Left renal cortex interstitium (tissue), 4 donors: Measurements from ENCODE around the gene CD4. TPM values are rescaled to one million over a fixed set of nuclear protein-coding genes. Genes with fewer than 3 reads are reported as not detected.
"Not testable (repeated sequence)": the region's sequence is repeated elsewhere in the genome, so short reads cannot be mapped to it uniquely, and the experiment has no call there.

Experiments
- DNase-seq, 4 donors: peaks; one replicate each; pipeline ENCODE4 v3.0.0-alpha.2; 2013; ENCODE audit warnings: low read depth in 4 of 4, low spot score in 2 of 4, missing footprints in 1 of 4
- polyA plus RNA-seq, 4 donors: library from polyadenylated mRNA; unstranded; fragments of 120-200 nt; gene quantifications; one replicate each; pipeline ENCODE4 v1.2.1, GENCODE V29; 2013; ENCODE audit not compliant: insufficient read length in 4 of 4

Gene CD4
- 10 to 100 TPM; 28.6 to 39.0 (median 29.5) TPM for polyA plus RNA-seq

DNA sequence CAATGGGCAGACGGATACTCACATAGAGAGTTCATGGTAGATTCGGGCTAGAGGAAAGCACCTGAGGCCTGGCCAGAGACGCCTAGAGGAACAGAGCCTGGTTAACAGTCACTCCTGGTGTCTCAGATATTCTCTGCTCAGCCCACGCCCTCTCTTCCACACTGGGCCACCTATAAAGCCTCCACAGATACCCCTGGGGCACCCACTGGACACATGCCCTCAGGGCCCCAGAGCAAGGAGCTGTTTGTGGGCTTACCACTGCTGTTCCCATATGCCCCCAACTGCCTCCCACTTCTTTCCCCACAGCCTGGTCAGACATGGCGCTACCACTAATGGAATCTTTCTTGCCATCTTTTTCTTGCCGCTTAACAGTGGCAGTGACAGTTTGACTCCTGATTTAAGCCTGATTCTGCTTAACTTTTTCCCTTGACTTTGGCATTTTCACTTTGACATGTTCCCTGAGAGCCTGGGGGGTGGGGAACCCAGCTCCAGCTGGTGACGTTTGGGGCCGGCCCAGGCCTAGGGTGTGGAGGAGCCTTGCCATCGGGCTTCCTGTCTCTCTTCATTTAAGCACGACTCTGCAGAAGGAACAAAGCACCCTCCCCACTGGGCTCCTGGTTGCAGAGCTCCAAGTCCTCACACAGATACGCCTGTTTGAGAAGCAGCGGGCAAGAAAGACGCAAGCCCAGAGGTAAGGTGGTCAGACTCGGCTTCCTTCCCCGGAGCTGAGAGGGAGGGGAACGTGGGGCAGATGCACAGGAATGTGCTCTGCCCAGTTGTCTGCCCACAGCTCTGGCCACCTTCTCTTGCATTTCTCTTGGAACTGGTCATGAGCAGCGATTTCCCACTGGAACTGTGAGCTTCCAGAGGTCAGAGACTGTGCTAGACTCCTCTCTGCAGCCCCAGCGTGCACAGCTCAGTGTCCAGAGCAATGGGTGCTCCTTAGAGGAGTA is at the start of gene CD4:
CD4 (plus strand) TSS at position 557 of the 953 bp plus-strand sequence. CDS start 10,611 bp downstream, outside the sequence.
- DNase-seq = no peak

DNA sequence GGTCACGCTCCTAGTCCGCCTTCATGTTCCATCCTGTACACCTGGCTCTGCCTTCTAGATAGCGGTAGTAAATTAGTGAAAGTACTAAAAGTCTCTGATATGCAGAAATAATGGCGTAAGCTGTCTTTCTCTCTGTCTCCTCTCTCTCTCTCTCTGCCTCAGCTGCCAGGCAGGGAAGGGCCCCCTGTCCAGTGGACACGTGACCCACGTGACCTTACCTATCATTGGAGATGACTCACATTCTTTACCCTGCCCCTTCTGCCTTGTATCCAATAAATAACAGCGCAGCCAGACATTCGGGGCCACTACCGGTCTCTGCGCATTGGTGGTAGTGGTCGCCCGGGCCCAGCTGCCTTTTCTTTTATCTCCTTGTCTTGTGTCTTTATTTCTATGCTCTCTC is 47.2 kb upstream of the CD4 start:
- not testable (repeated sequence) for DNase-seq

DNA sequence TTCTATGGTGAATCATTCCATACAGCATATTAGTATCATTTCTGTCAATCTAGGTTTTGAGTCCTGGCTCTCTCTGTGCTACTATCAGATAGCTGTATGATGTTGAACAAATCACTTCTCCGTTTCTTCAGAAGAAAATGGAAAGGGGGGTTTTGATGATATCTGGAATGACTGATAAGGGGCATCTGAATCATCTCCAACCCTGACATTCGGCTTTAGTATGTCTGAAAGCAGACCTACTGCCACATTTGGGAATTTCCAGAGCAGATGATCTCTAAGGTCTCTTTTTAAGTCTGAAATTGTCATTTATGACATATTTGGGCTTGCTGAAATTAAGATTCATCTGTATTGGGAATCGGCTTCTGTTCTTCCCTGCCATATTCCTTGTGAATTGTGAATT is 46.5 kb upstream of the CD4 start:
- no peak for DNase-seq

DNA sequence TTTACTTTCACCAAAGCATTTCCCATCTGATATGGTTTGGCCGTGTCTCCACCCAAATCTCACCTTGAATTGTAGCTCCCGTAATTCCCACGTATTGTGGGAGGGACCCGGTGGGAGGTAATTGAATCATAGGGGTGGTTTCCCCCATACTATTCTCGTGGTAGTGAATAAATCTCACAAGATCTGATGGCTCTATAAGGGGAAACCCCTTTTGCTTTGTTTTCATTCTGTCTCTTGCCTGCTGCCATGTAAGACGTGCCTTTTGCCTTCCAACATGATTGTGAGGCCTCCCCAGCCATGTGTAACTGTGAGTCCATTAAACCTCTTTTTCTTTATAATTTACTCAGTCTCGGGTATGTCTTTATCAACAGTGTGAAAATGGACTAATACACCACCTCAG is 46.0 kb upstream of the CD4 start:
- not testable (repeated sequence) for DNase-seq

DNA sequence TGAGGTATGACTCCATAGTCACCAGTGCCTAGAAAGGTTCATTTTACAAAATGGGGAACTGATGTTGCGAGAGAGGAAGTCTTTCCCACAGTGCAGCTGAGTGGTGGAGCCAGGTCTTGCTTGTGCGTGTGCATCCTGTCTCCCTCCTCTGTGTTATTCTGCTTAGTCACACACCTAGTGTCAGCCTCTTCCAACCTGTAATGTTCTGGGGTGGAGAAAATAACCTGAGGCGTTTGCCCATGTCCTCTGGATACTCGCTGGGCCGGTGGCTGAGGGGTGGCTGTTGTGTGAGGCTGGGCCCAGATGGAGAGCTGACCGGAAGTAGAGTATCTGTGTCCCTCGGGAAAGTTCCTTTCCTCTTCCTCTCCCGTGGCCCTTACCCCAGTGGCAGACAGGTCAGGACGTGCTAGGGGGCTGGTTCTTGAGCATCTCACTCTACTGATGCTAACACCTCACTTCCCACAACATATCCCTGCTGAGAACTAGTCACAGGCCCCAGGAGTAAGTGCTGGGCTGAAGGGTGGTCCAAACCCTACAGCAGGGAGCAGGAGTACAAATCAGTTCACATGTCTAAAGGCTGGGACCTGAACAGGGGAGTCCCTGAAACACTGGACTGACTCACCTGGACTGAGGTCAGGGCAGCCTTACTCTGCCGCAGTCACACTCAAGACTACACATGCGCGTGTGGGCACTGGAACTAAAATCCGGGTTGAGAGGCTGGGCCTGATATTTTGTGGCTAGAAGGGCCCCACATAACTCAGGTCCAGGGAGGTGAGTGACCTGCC is 43.4 kb upstream of the CD4 start:
- no peak for DNase-seq

DNA sequence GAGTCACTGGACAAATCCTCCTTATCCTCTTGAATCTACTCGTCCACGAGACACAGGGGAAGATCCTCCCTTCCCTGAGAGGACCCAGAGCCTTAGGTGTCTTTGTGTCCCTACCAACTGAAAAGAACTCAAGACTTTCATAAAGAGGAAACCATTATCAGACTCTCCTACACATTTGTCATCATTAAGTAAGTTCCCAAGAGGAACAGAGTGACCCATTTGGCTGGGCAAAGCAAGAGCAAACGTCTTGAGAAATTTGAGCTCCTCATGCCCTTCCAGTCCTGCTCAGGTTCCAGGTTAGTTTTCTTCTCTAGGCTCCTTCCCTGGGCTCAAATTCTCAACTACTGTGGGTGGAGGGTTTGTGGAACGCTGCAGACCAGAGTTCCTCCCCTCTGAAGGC is 42.1 kb upstream of the CD4 start:
- no peak for DNase-seq

DNA sequence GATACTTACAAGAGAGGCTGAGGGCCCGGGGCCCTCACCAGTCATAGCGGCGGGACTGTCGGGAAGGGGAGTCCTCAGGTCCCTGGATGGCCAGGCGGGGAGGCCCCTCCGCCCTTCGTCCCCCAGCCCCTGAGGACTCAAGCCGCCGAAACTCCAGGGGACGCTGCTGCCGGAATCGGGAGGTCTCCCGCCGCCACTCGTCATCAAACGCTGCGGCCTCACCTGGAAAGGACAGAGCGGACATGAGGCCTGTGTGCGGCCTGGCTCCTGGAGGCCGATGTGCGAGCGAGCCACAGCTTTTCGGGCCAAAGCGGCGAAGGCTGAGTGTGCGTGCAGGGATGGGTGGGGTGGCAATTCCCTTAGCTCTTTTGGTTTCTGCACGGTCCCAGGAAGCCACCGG is 40.6 kb upstream of the CD4 start:
- no peak for DNase-seq

DNA sequence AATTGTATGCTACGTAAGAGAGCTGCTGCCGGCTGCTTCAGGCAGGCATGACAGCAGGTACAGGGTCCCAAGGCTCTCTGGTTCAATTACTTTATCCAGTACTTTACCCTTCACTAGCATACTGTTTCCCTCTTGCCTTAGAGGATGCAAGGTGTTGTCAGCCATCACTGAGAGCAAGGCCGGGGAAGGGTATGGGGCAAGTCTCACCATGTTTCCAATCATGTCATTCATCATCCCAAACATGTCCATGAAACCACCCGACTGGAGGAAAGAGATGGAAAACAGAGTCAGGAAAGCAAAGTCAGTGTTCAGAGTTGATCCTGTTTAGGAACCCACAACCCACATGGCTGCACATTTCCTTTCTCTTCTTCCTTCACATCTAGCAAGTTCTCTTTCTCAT is 38.8 kb upstream of the CD4 start:
- no peak for DNase-seq

DNA sequence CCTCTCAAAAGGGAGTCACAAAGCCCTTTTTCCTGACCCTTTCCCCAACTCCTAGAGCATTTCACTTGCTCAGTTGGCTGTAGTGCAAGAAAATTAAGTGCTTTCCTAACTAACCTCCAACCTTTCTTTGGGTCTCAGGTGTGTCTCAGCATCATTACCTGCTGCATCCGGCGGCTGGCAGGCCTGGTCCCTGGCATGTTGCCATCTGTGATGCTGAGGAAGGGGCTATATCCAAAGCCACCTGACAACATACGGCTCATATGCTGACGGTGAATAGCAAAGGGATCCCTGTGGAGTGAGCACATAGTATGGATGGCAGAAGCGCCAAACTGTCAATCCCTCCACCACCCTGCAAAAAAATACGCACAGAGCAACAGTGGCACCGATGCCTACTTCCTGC is 37.6 kb upstream of the CD4 start:
- DNase-seq = no peak

DNA sequence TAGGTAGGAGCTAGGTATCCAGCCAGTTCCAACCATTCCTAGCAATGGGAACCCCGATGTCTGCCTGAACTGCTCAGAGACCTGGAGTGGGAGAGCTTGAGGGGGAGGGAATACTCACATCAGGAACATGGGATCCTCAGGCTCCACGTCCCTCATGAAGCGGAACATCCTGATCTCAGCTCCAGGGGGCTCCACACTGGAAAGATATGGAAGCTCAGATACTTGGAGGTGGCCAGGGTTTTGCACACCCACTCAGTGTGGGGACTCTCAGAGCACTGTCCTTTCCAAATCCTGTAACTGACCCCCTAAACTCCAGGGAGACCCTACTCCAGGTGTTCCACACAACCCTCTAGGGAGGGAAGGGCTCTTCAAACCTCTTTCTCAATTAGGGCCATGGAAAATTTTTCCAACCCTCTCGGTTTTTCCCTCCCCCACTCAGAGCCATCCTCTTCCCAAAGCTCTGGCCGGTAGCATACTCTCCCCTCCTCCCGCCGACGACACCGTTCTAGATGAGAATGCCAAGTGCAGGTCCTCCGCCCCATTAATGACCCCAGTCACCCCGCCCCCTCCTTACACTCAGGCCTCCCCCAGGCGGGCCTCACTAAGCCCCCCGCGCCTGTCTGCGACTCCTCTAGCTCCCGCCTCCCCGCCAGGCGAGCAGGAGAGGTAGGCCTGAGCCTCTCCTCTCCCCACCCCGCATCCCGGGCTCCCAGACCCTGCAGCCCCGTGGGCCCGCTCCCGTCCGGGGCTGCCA is 37.0 kb upstream of the CD4 start:
- DNase-seq = peak in 1 of 4 donors; percentile 32

DNA sequence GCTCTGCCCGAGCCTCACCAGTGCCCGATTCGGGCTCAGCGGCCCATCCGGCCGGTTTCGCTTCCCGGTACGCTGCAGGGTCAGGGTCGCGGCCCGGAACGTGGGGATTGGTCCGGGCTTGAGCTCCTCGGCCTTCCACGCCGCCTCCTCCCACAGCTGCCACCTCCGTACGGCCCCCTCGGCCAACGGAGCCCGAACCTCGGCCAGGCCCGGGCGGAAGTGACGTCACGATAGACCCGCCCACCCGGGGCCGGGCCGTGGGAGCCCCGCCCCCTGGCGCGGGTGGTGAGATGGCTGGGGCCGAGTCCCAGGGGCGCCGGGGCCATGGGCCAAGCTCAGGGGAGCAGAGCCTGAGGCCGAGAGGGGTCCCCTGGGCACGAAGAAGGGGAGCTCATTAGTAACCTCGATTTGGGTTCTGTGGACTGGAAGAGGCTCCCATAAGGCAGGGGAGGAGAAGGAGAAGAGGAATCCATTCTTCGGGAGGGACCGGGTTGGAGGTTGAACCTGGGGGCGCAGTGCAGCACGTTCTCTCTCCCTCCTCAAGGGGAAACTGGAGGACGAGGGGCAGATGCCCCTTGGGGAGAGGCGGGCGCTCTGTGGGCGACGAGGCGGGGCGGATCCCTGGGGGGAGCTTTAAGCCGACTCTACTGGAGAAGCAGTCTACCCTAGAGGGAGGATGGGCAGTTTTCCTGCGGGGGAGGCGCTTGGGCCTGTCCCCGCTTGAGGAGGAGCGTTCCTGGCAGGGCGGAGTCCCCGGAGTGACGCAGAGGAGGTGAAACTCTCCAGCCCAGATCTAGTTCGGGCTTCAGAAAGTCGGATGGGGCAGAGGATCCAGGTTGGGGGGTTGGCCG is 36.2 kb upstream of the CD4 start, which contains the start of gene MLF2:
MLF2 (minus strand) TSS at position 221 of the 851 bp plus-strand sequence. CDS start 807 bp downstream, outside the sequence.
- DNase-seq = peak; percentile 94 to 98 (median 96)

DNA sequence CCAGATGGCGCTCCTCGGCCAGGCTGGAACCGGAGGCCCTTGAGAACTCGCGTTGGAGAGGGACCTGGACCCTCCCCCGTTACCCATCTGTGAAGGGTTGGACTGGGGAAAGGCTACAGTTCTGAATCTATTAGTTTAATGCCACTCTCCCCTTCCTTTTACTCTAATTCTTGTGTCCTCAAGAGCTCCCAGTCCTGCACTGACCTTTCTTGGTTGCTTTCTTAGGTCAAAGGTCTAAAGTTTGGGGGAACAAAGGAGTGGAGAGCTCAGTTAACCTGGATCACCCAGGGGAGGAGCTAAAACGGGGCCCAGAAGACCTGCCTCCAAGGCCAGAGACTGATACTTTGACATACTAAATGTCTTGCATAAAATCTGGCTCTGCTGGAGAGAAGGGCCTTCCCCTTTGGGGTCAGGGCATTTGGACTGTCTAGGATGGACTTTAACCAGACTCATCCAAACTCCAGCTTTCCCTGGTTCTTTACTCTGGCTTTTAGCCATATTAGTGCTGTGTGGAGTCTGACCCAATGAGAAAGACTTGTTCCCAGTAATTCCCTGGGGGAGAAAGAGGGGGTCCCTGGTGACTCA is 35.5 kb upstream of the CD4 start:
- DNase-seq = no peak

DNA sequence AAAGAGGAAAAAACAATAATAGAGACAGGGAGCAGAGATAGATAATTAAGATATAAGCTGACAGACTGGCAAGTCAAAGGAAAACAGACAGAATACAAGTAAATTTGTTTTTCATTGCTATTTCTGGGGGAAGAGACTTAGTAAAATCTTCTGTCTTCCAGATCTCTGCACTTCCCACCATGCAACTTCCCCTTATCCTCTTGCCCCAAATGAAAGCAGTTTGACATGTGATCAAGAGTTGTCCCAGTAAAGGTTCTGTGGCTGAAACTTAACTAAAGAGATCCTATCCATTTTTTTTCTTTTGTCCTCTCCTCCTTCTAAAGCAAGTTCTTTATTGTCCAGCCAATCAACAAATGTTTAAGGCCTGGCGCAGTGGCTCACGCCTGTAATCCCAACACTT is 34.9 kb upstream of the CD4 start:
- DNase-seq = no peak

DNA sequence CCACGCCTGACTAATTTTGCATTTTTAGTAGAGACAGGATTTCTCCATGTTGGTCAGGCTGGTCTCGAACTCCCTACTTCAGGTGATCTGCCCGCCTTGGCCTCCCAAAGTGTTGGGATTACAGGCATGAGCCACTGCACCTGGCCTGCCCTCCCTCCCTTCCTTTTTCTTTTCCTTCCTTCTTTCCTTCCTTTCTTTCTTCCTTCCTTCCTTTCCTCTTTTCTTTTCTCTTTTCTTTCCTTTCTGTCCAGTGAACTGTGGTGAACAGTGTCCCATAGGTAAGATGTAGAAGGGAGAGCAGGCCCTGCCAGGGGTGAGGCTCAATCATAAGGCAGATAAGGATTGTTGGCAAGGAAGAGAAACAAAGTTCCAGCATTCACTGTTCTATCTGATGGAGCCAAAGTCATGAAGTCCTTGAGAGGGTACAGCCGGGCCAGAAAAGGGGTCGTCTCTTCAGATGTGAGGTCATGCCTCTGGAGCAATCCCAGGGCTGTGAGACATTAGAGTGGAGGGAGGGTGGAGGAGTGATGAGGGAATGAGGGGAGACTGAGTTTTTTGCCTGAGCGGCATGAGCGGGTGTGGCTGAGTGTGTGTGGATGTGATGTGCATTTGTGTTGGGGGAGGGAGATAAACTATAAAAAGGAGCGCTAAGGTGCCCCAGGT is 32.2 kb upstream of the CD4 start:
- no peak for DNase-seq

DNA sequence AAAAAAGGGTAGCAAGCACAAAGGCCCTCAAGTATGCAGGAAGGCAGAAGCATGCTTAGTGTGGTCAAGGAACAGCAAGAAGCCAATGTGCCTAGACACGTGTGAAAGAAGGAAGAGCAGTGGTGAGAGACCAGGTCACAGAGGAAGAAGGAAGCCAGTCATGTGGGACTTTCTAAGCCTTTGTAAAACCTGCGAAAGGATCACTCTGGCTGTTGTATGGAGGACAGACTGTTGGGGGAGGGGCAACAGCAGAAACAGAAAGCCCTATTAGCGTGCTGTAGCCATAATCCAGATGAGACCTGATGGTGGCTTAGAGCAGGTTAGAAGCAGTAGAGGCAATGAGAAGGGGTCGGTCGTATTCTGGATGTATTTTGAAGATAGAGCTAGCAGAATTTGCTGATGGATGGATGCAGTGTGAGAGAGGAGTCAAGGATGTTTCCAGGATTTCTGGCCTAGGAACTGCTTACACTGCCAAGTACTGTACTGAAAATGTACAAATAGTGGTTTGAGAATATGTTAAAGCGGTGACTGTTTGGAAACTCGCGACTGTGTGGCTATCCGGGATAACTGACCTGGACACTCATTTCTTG is 30.7 kb upstream of the CD4 start:
- DNase-seq = no peak

DNA sequence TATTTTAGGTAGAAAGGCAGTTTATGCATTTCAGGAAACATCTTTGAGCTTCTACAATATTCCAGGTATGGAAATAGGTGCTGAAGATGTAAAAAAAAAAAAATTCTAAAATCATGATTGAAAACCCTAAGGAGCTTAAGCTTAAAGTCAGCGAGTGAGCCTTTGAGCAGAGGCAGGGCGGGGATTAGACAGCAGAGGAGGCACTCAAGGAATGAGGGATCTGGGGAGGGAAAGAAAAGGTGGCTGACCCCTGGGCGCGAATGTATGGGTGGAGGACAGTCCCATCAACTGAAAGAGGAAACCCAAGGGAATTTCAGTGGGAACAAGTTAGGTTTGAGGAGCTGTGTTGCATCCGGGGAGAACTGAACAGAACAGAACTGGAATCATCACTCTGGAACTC is 29.6 kb upstream of the CD4 start:
- DNase-seq = no peak

DNA sequence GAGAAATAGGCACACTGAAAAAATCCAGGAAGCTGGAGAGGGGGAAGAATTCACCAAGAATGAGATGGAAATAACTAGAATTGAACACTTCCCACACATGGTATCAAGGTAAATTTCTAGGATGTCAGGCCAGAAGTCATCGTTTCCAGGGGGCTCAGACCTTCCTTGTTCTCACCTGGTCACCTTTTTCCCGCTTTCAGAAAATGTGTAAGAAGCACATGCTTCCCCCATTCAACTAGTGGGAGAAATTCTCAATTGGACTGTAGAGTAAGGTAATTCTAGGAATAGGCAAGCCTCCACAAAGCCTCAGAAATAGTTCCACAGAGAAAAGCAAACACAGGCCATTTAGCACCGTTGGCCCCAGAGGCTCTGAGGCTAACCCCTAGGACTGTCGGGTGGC is 25.9 kb upstream of the CD4 start:
- no peak for DNase-seq

DNA sequence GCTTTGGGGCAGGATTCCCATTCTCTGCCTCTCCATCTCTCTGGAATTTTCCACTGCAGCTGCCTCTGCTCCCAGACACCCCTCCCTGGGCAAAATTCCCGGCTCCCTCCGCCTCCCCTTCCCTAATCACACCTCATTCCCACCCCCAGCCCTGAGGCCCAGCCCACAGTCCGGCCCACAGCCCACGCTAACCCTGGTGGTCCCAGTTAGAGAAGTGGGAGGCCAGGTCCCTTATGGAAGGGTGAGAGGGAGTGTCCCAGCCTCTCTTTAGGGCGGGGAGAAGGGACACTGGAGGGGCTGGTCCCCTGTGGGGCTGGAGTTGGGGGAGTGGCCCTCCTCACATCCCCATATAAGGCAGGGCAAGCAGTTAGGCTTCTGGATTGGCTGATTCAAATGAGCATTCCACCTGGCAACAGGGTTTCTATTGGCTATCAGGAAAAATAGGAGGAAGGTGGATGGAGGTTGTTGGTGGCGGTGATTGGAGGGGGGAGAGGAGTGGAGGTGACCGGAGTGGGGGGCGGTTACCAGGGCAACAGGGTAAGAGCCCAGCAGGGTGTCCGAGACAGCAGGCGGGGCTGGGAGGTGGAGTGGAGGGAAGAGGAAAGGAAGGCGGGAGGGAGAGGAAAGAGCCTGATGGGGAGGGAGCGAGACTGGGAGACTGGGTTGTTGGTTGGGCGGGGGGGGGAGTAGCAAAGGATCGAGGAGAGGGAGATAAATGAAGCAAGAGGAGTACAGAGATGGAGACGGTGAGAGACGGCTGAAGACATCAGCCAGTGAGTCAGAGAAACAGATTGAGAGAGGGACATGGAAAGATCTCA is 25.1 kb upstream of the CD4 start:
- DNase-seq = peak; percentile 91 to 97 (median 96)
